ENCODE measurements around the gene RHBDL1.
A peak's percentile ranks its signal among the peaks of the same experiment; 100 is the strongest.

The RHBDL1 gene

DNA sequence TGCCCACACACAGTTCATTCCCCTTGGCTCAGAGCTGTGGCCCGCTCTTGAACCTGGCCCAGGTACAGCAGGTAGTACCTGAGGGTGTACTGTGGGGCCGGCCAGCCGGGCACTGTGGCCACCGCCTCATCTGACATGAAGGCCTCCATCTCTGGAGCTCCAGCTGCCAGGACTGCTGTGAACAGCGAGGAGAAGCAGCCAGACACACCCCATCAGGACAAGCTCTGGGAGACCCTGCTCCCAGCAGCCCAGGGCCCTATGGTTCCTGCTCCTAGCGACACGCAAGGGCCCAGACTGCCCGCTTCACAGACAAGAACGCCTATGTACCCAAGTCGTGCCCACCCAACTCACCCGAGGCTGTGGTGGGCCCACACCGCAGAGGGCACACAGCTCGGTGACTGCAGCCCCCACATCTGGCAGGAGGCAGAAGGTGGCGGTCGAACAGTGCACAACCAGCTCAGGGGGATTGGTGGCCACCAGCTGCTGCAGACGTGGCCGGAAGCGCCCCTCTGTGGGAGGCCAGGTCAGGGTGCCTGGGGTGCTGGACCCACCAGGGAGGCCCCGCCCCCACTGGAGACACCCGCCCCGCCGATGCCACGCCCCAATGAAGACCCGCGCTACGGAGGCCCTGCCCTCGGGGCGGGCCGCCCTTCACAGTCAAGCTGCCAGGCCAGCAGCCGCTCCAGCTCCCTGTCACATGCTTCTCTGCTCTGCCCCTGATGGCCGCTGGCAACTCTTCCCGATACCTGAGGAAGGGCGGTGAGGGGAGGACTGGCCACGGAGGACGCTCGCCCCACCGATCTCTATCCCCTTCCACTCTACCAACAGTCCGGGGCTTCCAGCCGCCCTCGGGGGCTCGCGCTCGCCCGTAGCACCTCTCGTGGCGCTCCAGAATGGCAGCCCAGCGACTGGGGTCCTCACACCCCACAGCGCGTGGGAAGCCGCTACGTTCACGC, 3.7 kb downstream of the RHBDL1 start:
- peaks cover 6% of the 10 kb centered on the region for H3K4me1 ChIP-seq
- H3K36me3 ChIP-seq (ENCODE audit: control insufficient read depth, insufficient read depth, low read length), result no peaks in the 10 kb centered on the region
- no peaks in the 10 kb centered on the region for H3K27me3 ChIP-seq (ENCODE audit: control insufficient read depth, insufficient read depth, low read length)
- H3K9me3 ChIP-seq (ENCODE audit: control insufficient read depth, low read length), result no peaks in the 10 kb centered on the region
- peaks cover 6% of the 10 kb centered on the region for H3K79me2 ChIP-seq
- peak overlapping the region; percentile 79 for H3K27ac ChIP-seq
- peak overlapping the region; percentile 72 for H2AFZ ChIP-seq
- TF ChIP-seq CTCF (IDR thresholded peaks at IDR 0.05), result no peak
- H3K4me2 ChIP-seq (ENCODE audit: low read length), result peak overlapping the region; percentile 84
- H3K4me3 ChIP-seq (ENCODE audit: low read depth, low read length), result peak overlapping the region; percentile 63
- no peak overlapping the region for H3K9ac ChIP-seq

DNA sequence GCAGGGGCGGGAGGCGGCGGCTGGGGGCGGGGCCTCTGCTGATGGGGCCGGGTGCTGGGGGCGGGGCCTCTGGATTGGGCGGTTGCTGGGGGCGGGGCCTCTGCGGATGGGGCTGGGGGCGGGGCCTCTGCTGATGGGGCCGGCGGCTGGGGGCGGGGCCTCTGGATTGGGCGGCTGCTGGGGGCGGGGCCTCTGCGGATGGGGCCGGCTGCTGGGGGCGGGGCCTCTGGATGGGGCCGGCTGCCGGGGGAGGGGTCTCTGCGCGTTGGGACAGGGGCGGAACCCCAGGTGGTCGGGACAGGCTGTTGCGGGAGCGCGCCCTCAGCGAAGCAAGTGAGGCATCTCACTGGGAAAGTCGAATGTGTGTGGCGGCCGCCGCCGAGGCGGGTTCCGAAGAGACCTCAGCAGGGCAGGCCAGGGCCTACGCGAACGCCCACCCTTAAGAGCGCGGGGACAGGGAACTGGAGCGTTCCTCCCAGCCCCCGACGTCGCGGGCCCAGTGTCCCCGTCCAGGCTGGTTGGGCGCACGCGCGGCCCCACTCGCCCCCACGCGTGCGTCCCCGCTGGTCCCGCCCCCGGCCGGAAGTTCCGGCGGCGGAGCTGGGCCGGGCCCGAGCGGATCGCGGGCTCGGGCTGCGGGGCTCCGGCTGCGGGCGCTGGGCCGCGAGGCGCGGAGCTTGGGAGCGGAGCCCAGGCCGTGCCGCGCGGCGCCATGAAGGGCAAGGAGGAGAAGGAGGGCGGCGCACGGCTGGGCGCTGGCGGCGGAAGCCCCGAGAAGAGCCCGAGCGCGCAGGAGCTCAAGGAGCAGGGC, 4.5 kb downstream of the RHBDL1 start, which contains the start of gene STUB1:
STUB1 (plus strand) TSS at position 597 of the 811 bp plus-strand sequence; CDS start at position 713, 116 bp downstream.
- peaks cover 9% of the 10 kb centered on the region for H3K4me1 ChIP-seq
- no peaks in the 10 kb centered on the region for H3K9me3 ChIP-seq (ENCODE audit: control insufficient read depth, low read length)
- peak within 1 kb of the TSS; percentile 72 for H2AFZ ChIP-seq
- H3K4me2 ChIP-seq (ENCODE audit: low read length), result peak within 1 kb of the TSS; percentile 99
- no peaks in the 10 kb centered on the region for H3K27me3 ChIP-seq (ENCODE audit: control insufficient read depth, insufficient read depth, low read length)
- H3K9ac ChIP-seq, result peak within 1 kb of the TSS; percentile 73
- peaks cover 8% of the 10 kb centered on the region for H3K79me2 ChIP-seq
- peak within 1 kb of the TSS; percentile 79 for H3K27ac ChIP-seq
- H3K36me3 ChIP-seq (ENCODE audit: control insufficient read depth, insufficient read depth, low read length), result no peaks in the 10 kb centered on the region
- TF ChIP-seq CTCF (IDR thresholded peaks at IDR 0.05), result no peak
- H3K4me3 ChIP-seq (ENCODE audit: low read depth, low read length), result peak within 1 kb of the TSS; percentile 77

DNA sequence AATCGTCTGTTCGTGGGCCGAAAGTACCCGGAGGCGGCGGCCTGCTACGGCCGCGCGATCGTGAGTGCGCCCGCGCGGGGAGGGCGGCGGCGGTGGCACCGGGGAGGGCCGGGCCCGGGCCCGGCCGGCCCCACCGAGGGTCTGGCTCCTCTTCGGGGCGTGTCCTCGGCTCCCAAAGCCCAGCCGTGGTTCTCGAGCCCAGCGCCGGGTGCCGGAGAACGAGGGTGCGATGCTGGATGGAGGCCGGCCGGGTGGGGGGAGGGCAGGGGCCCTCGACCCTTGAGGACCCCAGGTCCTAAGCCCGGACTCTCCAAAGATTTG, 5.1 kb downstream of the RHBDL1 start:
- TF ChIP-seq CTCF (IDR thresholded peaks at IDR 0.05), result no peak
- Histone ChIP-seq H3K9ac (peak overlapping the region; percentile 73), H3K79me2 (peaks cover 8% of the 10 kb centered on the region), H3K9me3 (ENCODE audit: control insufficient read depth, low read length) (no peaks in the 10 kb centered on the region), H3K27me3 (ENCODE audit: control insufficient read depth, insufficient read depth, low read length) (no peaks in the 10 kb centered on the region), H3K27ac (peak overlapping the region; percentile 79), H2AFZ (no peak overlapping the region), H3K4me3 (ENCODE audit: low read depth, low read length) (peak overlapping the region; percentile 77), H3K36me3 (ENCODE audit: control insufficient read depth, insufficient read depth, low read length) (no peaks in the 10 kb centered on the region), H3K4me1 (peaks cover 9% of the 10 kb centered on the region), H3K4me2 (ENCODE audit: low read length) (peak overlapping the region; percentile 79)

GRCh38 chr16:680967-681745, 5.7 kb downstream of the RHBDL1 start:
- Histone ChIP-seq H3K9ac (peak overlapping the region; percentile 73), H3K36me3 (ENCODE audit: control insufficient read depth, insufficient read depth, low read length) (no peaks in the 10 kb centered on the region), H2AFZ (no peak overlapping the region), H3K79me2 (peaks cover 8% of the 10 kb centered on the region), H3K27me3 (ENCODE audit: control insufficient read depth, insufficient read depth, low read length) (no peaks in the 10 kb centered on the region), H3K4me2 (ENCODE audit: low read length) (peak overlapping the region; percentile 79), H3K4me1 (peaks cover 9% of the 10 kb centered on the region), H3K27ac (peak overlapping the region; percentile 79), H3K9me3 (ENCODE audit: control insufficient read depth, low read length) (no peaks in the 10 kb centered on the region), H3K4me3 (ENCODE audit: low read depth, low read length) (peak overlapping the region; percentile 77)
- TF ChIP-seq CTCF (IDR thresholded peaks at IDR 0.05), result peak; percentile 21
